HepG2 (cell line): Measurements from ENCODE around the gene CCNB2. TPM values are rescaled to one million over a fixed set of nuclear protein-coding genes. Genes with fewer than 3 reads are reported as not detected.

Experiments used
- ATAC-seq: fragments of 200-7000 bp; cut with Tn5 transposase; 3 replicates; pipeline ENCODE4 v1.9.1; 2020; ENCODE audit warnings: mild to moderate bottlenecking, moderate library complexity
- BruUV-seq: library from RNA; stranded (reverse); fragments of 400-500 nt; replicated peaks from 2 replicates; lab custom pipeline; 2021; lab: Mats Ljungman, UMichigan
- CTCF ChIA-PET: fragments of 300-600 bp; formaldehyde crosslinking; extraction: SDS; loops from one replicate; lab custom pipeline; 2021; ENCODE audit warnings: low total read pairs, inconsistent platforms, low intra/inter-chr PET ratio; lab: Yijun Ruan, JAX
- POLR2A ChIA-PET: fragments of 350-600 bp; sonication (Branson Sonifier 250); formaldehyde crosslinking; loops from one replicate; lab custom pipeline; 2020; ENCODE audit warnings: antibody characterized with exemption, inconsistent platforms; lab: Yijun Ruan, JAX
- DNase-seq: peaks from one replicate; pipeline ENCODE4 v3.0.0-alpha.2; 2015; ENCODE audit warnings: low spot score
- FAIRE-seq: peaks from 3 replicates; lab custom pipeline; 2011; peaks lifted over from hg19 to GRCh38; lab: Jason Lieb, UNC
- H2AFZ ChIP-seq: one replicate; pipeline ENCODE4 v1.6.1; 2011; ENCODE audit warnings: low read length, inconsistent platforms
- H3K27ac ChIP-seq: fragments of 300-600 bp; 3 replicates; pipeline ENCODE4 v1.8.0; 2011; ENCODE audit warnings: mixed run types, mild to moderate bottlenecking, mixed read lengths, low read length, inconsistent platforms; ENCODE audit not compliant: insufficient read depth; ENCODE audit errors: extremely low read length
- H3K27me3 ChIP-seq, 2 experiments: fragments of 200-600 bp in 1 of 2; 2 replicates in 1 of 2; 3 replicates in 1 of 2; pipeline versions ENCODE4 v1.6.0 to v1.8.0; 2011; ENCODE audit warnings: low read length in 2 of 2, mild to moderate bottlenecking in 2 of 2, moderate library complexity in 2 of 2, inconsistent platforms in 1 of 2; ENCODE audit not compliant: insufficient read depth in 2 of 2, control insufficient read depth in 1 of 2
- H3K36me3 ChIP-seq, 2 experiments: fragments of 200-600 bp in 1 of 2; replicated peaks in 1 of 2; 2 replicates in 1 of 2; 3 replicates in 1 of 2; pipeline versions ENCODE4 v1.5.1 to v1.8.0; 2011; ENCODE audit warnings: low read length in 2 of 2, inconsistent platforms in 1 of 2; ENCODE audit not compliant: insufficient read depth in 2 of 2, control insufficient read depth in 1 of 2
- H3K4me1 ChIP-seq: 2 replicates; pipeline ENCODE4 v1.5.1; 2012; ENCODE audit warnings: low read length, inconsistent platforms; ENCODE audit not compliant: insufficient read depth
- H3K4me2 ChIP-seq: 2 replicates; pipeline ENCODE4 v1.6.0; 2011; ENCODE audit warnings: low read depth, low read length, inconsistent platforms
- H3K4me3 ChIP-seq, 3 experiments: fragments of 200-600 bp in 1 of 3; sonication (generic), shearing (Covaris generic) in 1 of 3; replicated peaks in 1 of 3; 2 replicates each; pipeline ENCODE4 v1.5.1; 2011 to 2016; ENCODE audit warnings: low read length in 3 of 3, inconsistent platforms in 2 of 3, low read depth in 2 of 3, mild to moderate bottlenecking in 2 of 3, control low read depth in 1 of 3, mixed read lengths in 1 of 3; ENCODE audit not compliant: insufficient read depth in 1 of 3
- H3K79me2 ChIP-seq: one replicate; pipeline ENCODE4 v1.6.1; 2011; ENCODE audit warnings: low read length, inconsistent platforms; ENCODE audit not compliant: insufficient read depth
- H3K9ac ChIP-seq: 2 replicates; pipeline ENCODE4 v1.6.0; 2011; ENCODE audit warnings: mild to moderate bottlenecking, low read depth, low read length, inconsistent platforms; ENCODE audit not compliant: insufficient read depth
- H3K9me3 ChIP-seq: 2 replicates; pipeline ENCODE4 v1.5.1; 2012; ENCODE audit warnings: mild to moderate bottlenecking, low read length
- H4K20me1 ChIP-seq: 2 replicates; pipeline ENCODE4 v1.6.0; 2011; ENCODE audit warnings: inconsistent platforms, mild to moderate bottlenecking, low read length, moderate library complexity; ENCODE audit not compliant: insufficient read depth
- ATRX ChIP-seq: sonication (generic); formaldehyde crosslinking; IDR thresholded peaks from 2 replicates; pipeline ENCODE4 v1.4.0; 2020; ENCODE audit warnings: missing genetic modification reagents, borderline replicate concordance
- BHLHE40 ChIP-seq: IDR thresholded peaks from 2 replicates; pipeline ENCODE4 v1.6.1; 2011; ENCODE audit warnings: low read length, improper control_type of control experiment
- CBX5 ChIP-seq: sonication (generic); formaldehyde crosslinking; IDR thresholded peaks from 2 replicates; pipeline ENCODE4 v1.4.0; 2020; ENCODE audit warnings: missing genetic modification reagents, borderline replicate concordance
- NFAT5 ChIP-seq: sonication (generic); formaldehyde crosslinking; IDR thresholded peaks from 2 replicates; pipeline ENCODE4 v1.4.0; 2020; ENCODE audit warnings: missing genetic modification reagents
- NFIB ChIP-seq: sonication (generic); formaldehyde crosslinking; IDR thresholded peaks from 2 replicates; pipeline ENCODE4 v1.9.0; 2021; ENCODE audit warnings: missing genetic modification reagents, mild to moderate bottlenecking, borderline replicate concordance
- PTBP1 ChIP-seq: fragments of 200-400 bp; formaldehyde crosslinking; IDR thresholded peaks from 2 replicates; pipeline ENCODE4 v1.6.1; 2018; ENCODE audit warnings: low read length, low read depth; ENCODE audit not compliant: poor library complexity, severe bottlenecking
- RELA ChIP-seq: sonication (generic); formaldehyde crosslinking; IDR thresholded peaks from 2 replicates; pipeline ENCODE4 v1.4.0; 2020; ENCODE audit warnings: missing genetic modification reagents
- SKI ChIP-seq: fragments of 450-650 bp; IDR thresholded peaks from one replicate; pipeline ENCODE4 v1.6.1; 2018; ENCODE audit warnings: mild to moderate bottlenecking; ENCODE audit not compliant: partially characterized antibody
- SNAPC5 ChIP-seq: sonication (generic); formaldehyde crosslinking; IDR thresholded peaks from 2 replicates; pipeline ENCODE4 v1.8.1; 2023; ENCODE audit warnings: mild to moderate bottlenecking, missing genetic modification reagents, borderline replicate concordance
- ZMYM2 ChIP-seq: sonication (generic); formaldehyde crosslinking; IDR thresholded peaks from 2 replicates; pipeline ENCODE4 v1.8.0; 2022; ENCODE audit warnings: mild to moderate bottlenecking, missing genetic modification reagents
- ZNF124 ChIP-seq: sonication (generic); formaldehyde crosslinking; IDR thresholded peaks from 2 replicates; pipeline ENCODE4 v1.4.0; 2020; ENCODE audit warnings: missing genetic modification reagents
- ZNF557 ChIP-seq: sonication (generic); formaldehyde crosslinking; IDR thresholded peaks from 2 replicates; pipeline ENCODE4 v1.4.0; 2020; ENCODE audit warnings: missing genetic modification reagents
- ZNF574 ChIP-seq: sonication (generic); formaldehyde crosslinking; IDR thresholded peaks from 2 replicates; pipeline ENCODE4 v1.4.0; 2020; ENCODE audit warnings: missing genetic modification reagents
- ZNF800 ChIP-seq: sonication (generic); formaldehyde crosslinking; IDR thresholded peaks from 2 replicates; pipeline ENCODE4 v1.4.0; 2020; ENCODE audit warnings: missing genetic modification reagents
- ZSCAN30 ChIP-seq: sonication (generic); formaldehyde crosslinking; IDR thresholded peaks from 2 replicates; pipeline ENCODE4 v1.5.0; 2020; ENCODE audit warnings: mild to moderate bottlenecking, missing genetic modification reagents
- WGBS: methylation state at CpG from one replicate; pipeline ENCODE4 v1.1.6; 2017; ENCODE audit warnings: low lambda C conversion rate; 5-methylcytosine and 5-hydroxymethylcytosine counted together
- in situ Hi-C: cut with HindIII; loops from 2 replicates; pipeline ENCODE4 v1.10.0; 2017; ENCODE audit warnings: low pct_unique_long_range_greater_than_20kb; ENCODE audit not compliant: extremely low pct_ligation_motif_present
- intact Hi-C: fragments of 100-400 bp; cut with micrococcal nuclease; formaldehyde crosslinking; loops from one replicate; pipeline ENCODE4 v1.10.0; 2022; ENCODE audit not compliant: unreplicated experiment
- polyA plus RNA-seq, 8 experiments: library from polyadenylated mRNA; depleted of rRNA in 3 of 8; stranded (reverse) in 7 of 8; unstranded in 1 of 8; fragments of >200 nt; fragmentation: Illumina TruSeq in 4 of 8; extraction: Trizol in 4 of 8; gene quantifications; 2 replicates each; pipeline versions ENCODE4 v1.2.1 to v1.2.3, GENCODE V29; 2011 to 2016; ENCODE audit warnings: low read depth in 4 of 8, missing spikeins in 1 of 8, mixed read lengths in 1 of 8; ENCODE audit not compliant: insufficient read depth in 1 of 8
- total RNA-seq, 5 experiments: library from RNA; depleted of rRNA; stranded (reverse); fragments of >200 nt; fragmentation: Illumina TruSeq; extraction: Trizol; gene quantifications; 2 replicates each; pipeline ENCODE4 v1.2.3, GENCODE V29; 2016; ENCODE audit warnings: low read depth in 1 of 5

Gene CCNB2
- total and polyA plus RNA-seq, 2 of the 13 experiments (the other 11 are each of a cell fraction or from before 2014, with no cell fraction given): 43.5 to 80.9 TPM

- DNase-seq (peak; percentile 54), ATAC-seq (peak; percentile 98), FAIRE-seq (peak; percentile 73)
- no peaks in the 10 kb centered on the region for H4K20me1 ChIP-seq
- ChIA-PET CTCF (interaction anchor here (0.6 to 1.8 kb wide), 4 partner anchors 156 to 636 kb away, joined by 3 to 16 read pairs (median 8); no protein-coding TSS in a partner anchor), POLR2A (no interaction called here)
- no peak overlapping the region for H2AFZ ChIP-seq
- no peaks in the 10 kb centered on the region for H3K27me3 ChIP-seq
- no peak overlapping the region for H3K4me3 ChIP-seq
- 45% methylated on average over 4 of the region's 7 CpGs for WGBS
- in situ Hi-C loops (loop anchor here (5.0 to 10.0 kb wide), 2 partner anchors 63 to 156 kb away; no protein-coding TSS in a partner anchor), intact Hi-C loops (loop anchor here (1.0 kb wide), 1 partner anchor 158 kb away; no protein-coding TSS in a partner anchor)
- no peak overlapping the region for H3K9ac ChIP-seq
- no peak overlapping the region for H3K4me2 ChIP-seq
- H3K9me3 ChIP-seq: no peaks in the 10 kb centered on the region
- no peak overlapping the region for H3K27ac ChIP-seq
- no TSS peak for BruUV-seq
- no peaks in the 10 kb centered on the region for H3K4me1 ChIP-seq
- H3K36me3 ChIP-seq: peaks cover 24 to 83% of the 10 kb centered on the region in 2 experiments
- no peaks in the 10 kb centered on the region for H3K79me2 ChIP-seq
- TF ChIP-seq NFAT5 (no peak), PTBP1 (no peak), ATRX (no peak), RELA (no peak), ZNF574 (CRISPR knock-in tag) (0 out of 2 replicates have a peak, but pooled peaks have one; percentile 20), BHLHE40 (no peak), SNAPC5 (CRISPR knock-in tag) (no peak), SKI (no peak), CBX5 (CRISPR knock-in tag) (no peak), ZMYM2 (0 out of 2 replicates have a peak, but pooled peaks have one; percentile 58), ZNF124 (CRISPR knock-in tag) (0 out of 2 replicates have a peak, but pooled peaks have one; percentile 32), ZSCAN30 (no peak), ZNF557 (CRISPR knock-in tag) (no peak), NFIB (no peak), ZNF800 (CRISPR knock-in tag) (no peak)
Measured at GRCh38 chr15:59138243-59138642, 33.3 kb downstream of the CCNB2 start.
